Adrenal gland (tissue), 12 donors: ENCODE results near the gene FBXW7. TPM values are rescaled to one million over a fixed set of nuclear protein-coding genes. Genes with fewer than 3 reads are reported as not detected.

ENCODE experiments used
- DNase-seq, 7 donors: peaks; one replicate each; pipeline ENCODE4 v3.0.0-alpha.2; 2019 to 2020
- H3K27ac ChIP-seq, 5 donors: fragments of 200-600 bp; sonication (generic) in 4 of 5; 1 replicate in 3 of 5; 2 replicates in 2 of 5; pipeline versions ENCODE4 v1.5.1 to v1.8.0; 2016 to 2020; ENCODE audit warnings: mild to moderate bottlenecking in 1 of 5
- H3K27me3 ChIP-seq: fragments of 200-600 bp; 2 replicates; pipeline ENCODE4 v1.8.0; 2021
- H3K36me3 ChIP-seq, 2 donors: fragments of 200-600 bp; replicated peaks in 1 of 2; 1 replicate in 1 of 2; 2 replicates in 1 of 2; pipeline versions ENCODE4 v1.5.1 to v1.8.0; 2018 to 2022
- H3K4me1 ChIP-seq, 2 donors: fragments of 200-600 bp; replicated peaks in 1 of 2; 1 replicate in 1 of 2; 2 replicates in 1 of 2; pipeline versions ENCODE4 v1.5.1 to v1.8.0; 2018 to 2021
- H3K4me3 ChIP-seq, 4 donors: fragments of 200-600 bp; sonication (generic) in 3 of 4; one replicate each; pipeline ENCODE4 v1.5.1; 2016 to 2018
- H3K9me3 ChIP-seq, 3 donors: fragments of 200-600 bp; sonication (generic) in 1 of 3; replicated peaks in 1 of 3; 1 replicate in 2 of 3; 2 replicates in 1 of 3; pipeline versions ENCODE4 v1.5.1 to v1.8.0; 2016 to 2021
- POLR2A ChIP-seq, 2 donors: fragments of 450-650 bp; IDR thresholded peaks; one replicate each; pipeline ENCODE4 v1.6.1; 2017; ENCODE audit warnings: antibody characterized with exemption in 2 of 2, mild to moderate bottlenecking in 2 of 2, moderate library complexity in 1 of 2
- WGBS, 4 donors: extraction: QIAGEN DNeasy Blood & Tissue Kit in 2 of 4; methylation state at CpG; one replicate each; pipeline versions ENCODE4 v1.1.5 to v1.1.7; 2013 to 2017; 5-methylcytosine and 5-hydroxymethylcytosine counted together
- intact Hi-C, 2 donors: fragments of 100-400 bp; cut with DNase I; formaldehyde crosslinking; loops; one replicate each; pipeline versions ENCODE4 v1.14.1 to v1.15.0; 2022 to 2023
- polyA plus RNA-seq, 3 donors: library from polyadenylated mRNA; stranded (reverse); fragments of 200-250 nt in 2 of 3; fragments of 350-450 nt in 1 of 3; fragmentation: Illumina TruSeq in 1 of 3; extraction: RNeasy Lipid Tissue Mini Kit (QIAGEN cat#74804) in 1 of 3; gene quantifications; one replicate each; pipeline ENCODE4 v1.2.3, GENCODE V29; 2013 to 2014
- total RNA-seq, 9 donors: library from RNA; depleted of rRNA in 4 of 9; stranded (reverse); fragments of >200 nt in 4 of 9; fragments of 120-200 nt in 1 of 9; fragmentation: NEBNext Ultra II Directional in 1 of 9; extraction: Animal tissue kit (Norgen Biotek cat#: 25700) in 1 of 9; gene quantifications; one replicate each; pipeline versions ENCODE4 v1.1.0 to v1.2.4, GENCODE V29; 2013 to 2023
- TF ChIP-seq, protein P1 (sequence below), 6 experiments: fragments of 450-650 bp in 4 of 6; fragments of 200-600 bp in 2 of 6; sonication (generic) in 1 of 6; IDR thresholded peaks; 1 replicate in 5 of 6; 2 replicates in 1 of 6; pipeline versions ENCODE4 v1.5.1 to v1.8.0; 2016 to 2021; ENCODE audit warnings: antibody characterized with exemption in 6 of 6, mild to moderate bottlenecking in 2 of 6, moderate library complexity in 1 of 6
- donor health status: healthy with polysubstance abuse.
- donor health status: Bipolar disorder and iron deficiency.
- donor health status: DM: yes; HTN: yes; CAD: no.
- donor health status: DM: no; HTN: no; CAD: no.
- donor health status: DM: no; HTN: no; CAD: no.
- donor health status: DM: yes; HTN: yes; CAD: no.

Gene FBXW7
- total and polyA plus RNA-seq, 12 donors, result 17.6 to 55.5 (median 30.9) TPM

DNA sequence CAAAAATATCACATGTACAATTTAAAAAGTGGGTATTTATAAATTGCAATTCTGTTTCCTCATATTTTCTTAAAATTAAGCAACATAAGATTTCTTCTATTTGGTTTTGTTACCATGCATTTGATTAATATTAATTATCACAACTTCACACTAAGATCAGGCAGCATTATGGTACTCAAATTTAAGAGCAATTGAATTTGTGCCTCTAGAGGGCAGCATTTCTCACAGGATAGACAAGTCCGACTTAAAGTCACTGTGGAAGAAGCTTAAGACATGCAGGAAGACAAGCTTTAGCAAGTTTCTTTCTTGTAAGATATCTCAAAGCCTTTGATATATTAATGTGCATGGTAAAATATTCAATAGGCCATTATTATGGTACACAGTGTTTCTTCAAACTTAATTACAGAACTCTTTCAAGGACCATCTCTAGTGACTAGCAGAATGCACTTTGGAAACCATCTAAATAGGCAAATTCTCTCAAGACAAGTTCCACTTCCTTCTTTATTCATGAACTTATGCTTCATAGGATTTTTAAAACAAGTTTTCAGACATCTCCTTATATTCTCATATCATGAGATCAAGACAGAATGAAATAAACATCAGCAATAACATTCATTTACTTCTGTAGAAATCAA lies 35.0 kb downstream of the FBXW7 start:
- no peak for TF ChIP-seq POLR2A (IDR thresholded peaks at IDR 0.05)
- TF ChIP-seq, protein P1, sequence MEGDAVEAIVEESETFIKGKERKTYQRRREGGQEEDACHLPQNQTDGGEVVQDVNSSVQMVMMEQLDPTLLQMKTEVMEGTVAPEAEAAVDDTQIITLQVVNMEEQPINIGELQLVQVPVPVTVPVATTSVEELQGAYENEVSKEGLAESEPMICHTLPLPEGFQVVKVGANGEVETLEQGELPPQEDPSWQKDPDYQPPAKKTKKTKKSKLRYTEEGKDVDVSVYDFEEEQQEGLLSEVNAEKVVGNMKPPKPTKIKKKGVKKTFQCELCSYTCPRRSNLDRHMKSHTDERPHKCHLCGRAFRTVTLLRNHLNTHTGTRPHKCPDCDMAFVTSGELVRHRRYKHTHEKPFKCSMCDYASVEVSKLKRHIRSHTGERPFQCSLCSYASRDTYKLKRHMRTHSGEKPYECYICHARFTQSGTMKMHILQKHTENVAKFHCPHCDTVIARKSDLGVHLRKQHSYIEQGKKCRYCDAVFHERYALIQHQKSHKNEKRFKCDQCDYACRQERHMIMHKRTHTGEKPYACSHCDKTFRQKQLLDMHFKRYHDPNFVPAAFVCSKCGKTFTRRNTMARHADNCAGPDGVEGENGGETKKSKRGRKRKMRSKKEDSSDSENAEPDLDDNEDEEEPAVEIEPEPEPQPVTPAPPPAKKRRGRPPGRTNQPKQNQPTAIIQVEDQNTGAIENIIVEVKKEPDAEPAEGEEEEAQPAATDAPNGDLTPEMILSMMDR (IDR thresholded peaks at IDR 0.05), result peak; percentile 44 to 84 (median 71)
- peak in 6 of 7 donors; percentile 49 to 77 (median 65) for DNase-seq
- Histone ChIP-seq H3K27ac (no peak overlapping the region), H3K36me3 (no peaks in the 10 kb centered on the region), H3K4me3 (no peak overlapping the region), H3K27me3 (no peaks in the 10 kb centered on the region), H3K4me1 (no peaks in the 10 kb centered on the region), H3K9me3 (no peaks in the 10 kb centered on the region)
- 0 to 8% (median 4%) methylated on average over 1 of the region's 1 CpG for WGBS, 4 donors
- intact Hi-C loops, result no loop called here

DNA sequence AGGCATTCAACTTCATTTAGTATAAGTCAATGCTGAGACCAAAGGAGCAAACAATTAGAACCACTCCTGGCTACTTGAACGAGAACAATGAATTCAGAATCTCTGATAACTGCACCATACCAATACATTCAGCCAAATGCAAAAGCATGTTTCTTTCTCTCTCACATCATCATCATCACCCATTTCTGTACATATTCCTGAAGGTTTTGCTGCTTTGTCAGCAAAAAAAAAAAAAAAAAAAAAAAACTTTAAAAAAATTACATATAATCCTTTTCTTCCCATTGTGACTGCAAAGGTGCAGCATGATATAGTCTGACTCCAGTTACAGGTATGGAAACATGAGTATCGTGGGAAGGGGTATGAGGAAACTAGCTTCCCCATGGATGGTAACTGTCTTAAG lies 35.6 kb downstream of the FBXW7 start:
- no peak overlapping the region for H3K27ac ChIP-seq
- no peak overlapping the region for H3K4me3 ChIP-seq
- no peak for DNase-seq
- intact Hi-C loops, result no loop called here
- TF ChIP-seq, protein P1 (IDR thresholded peaks at IDR 0.05), result no peak
- no peak for TF ChIP-seq POLR2A (IDR thresholded peaks at IDR 0.05)
- no peaks in the 10 kb centered on the region for H3K27me3 ChIP-seq
- no peaks in the 10 kb centered on the region for H3K36me3 ChIP-seq
- no peaks in the 10 kb centered on the region for H3K4me1 ChIP-seq
- WGBS, 4 donors, result 70 to 79% (median 75%) methylated on average over 2 of the region's 2 CpGs
- H3K9me3 ChIP-seq, result no peaks in the 10 kb centered on the region

DNA sequence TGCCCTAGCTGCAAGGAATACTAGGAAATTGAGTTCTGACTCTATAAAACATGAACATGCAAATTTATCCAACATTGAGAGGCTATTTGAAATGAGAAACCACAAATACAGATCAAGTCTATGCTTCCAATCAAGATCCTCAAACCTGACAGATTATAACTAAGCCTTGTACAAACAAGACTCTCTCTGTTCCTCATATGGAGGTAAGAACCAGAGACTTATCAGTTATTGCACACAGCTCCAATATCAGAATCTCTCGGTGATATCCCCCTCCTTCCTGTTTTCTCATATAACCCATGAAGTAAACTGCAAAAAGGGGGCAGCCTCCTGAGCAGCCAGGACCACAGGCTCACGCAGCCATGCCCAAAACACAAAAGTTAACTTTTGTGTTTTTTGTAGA lies 36.5 kb downstream of the FBXW7 start:
- Histone ChIP-seq H3K9me3 (no peaks in the 10 kb centered on the region), H3K4me3 (no peak overlapping the region), H3K27me3 (no peaks in the 10 kb centered on the region), H3K27ac (no peak overlapping the region), H3K4me1 (no peaks in the 10 kb centered on the region), H3K36me3 (no peaks in the 10 kb centered on the region)
- intact Hi-C loops, result loop anchor here in 1 of 2 donors (10.0 kb wide), 1 partner anchor 145 kb away; no protein-coding TSS in a partner anchor
- no peak for TF ChIP-seq POLR2A (IDR thresholded peaks at IDR 0.05)
- TF ChIP-seq, protein P1 (IDR thresholded peaks at IDR 0.05), result no peak
- DNase-seq, result no peak
- WGBS, 4 donors, result 73 to 86% (median 82%) methylated on average over 2 of the region's 2 CpGs

DNA sequence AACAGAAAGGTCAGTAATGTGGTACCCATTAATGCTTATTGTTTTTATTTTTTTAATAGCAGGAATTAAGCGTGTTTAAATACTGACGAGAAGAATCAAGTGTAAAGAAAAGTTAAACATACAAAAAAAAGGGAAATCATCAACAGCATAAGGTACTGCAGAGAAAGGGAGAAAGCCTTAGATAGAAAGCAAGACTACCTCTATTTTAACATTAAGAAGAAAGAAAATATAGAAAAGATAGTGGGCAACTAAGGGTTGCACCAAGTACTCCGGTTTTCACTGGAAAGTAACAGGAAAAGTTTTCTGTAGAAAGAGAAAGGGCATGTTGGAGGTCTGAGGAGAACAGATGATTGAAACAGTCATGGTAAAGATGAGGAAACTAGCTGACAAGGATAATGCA lies 41.9 kb downstream of the FBXW7 start:
- TF ChIP-seq, protein P1 (IDR thresholded peaks at IDR 0.05), result no peak
- no peak for TF ChIP-seq POLR2A (IDR thresholded peaks at IDR 0.05)
- no peak for DNase-seq
- intact Hi-C loops, result loop anchor here in 1 of 2 donors (10.0 kb wide), 1 partner anchor 151 kb away; no protein-coding TSS in a partner anchor

More for the DNA sequence above, 41.9 kb downstream of the FBXW7 start:
- 94 to 98% (median 95%) methylated on average over 3 of the region's 3 CpGs for WGBS, 4 donors
- Histone ChIP-seq H3K27ac (no peak overlapping the region), H3K9me3 (no peaks in the 10 kb centered on the region), H3K36me3 (no peaks in the 10 kb centered on the region), H3K27me3 (no peaks in the 10 kb centered on the region), H3K4me1 (no peaks in the 10 kb centered on the region), H3K4me3 (no peak overlapping the region)
